Measurements from ENCODE around the gene CDKL2. TPM values are rescaled to one million over a fixed set of nuclear protein-coding genes. Genes with fewer than 3 reads are reported as not detected.

Gene CDKL2
- total RNA-seq, 1 experiment from 2014 or later = 1.5 TPM

DNA sequence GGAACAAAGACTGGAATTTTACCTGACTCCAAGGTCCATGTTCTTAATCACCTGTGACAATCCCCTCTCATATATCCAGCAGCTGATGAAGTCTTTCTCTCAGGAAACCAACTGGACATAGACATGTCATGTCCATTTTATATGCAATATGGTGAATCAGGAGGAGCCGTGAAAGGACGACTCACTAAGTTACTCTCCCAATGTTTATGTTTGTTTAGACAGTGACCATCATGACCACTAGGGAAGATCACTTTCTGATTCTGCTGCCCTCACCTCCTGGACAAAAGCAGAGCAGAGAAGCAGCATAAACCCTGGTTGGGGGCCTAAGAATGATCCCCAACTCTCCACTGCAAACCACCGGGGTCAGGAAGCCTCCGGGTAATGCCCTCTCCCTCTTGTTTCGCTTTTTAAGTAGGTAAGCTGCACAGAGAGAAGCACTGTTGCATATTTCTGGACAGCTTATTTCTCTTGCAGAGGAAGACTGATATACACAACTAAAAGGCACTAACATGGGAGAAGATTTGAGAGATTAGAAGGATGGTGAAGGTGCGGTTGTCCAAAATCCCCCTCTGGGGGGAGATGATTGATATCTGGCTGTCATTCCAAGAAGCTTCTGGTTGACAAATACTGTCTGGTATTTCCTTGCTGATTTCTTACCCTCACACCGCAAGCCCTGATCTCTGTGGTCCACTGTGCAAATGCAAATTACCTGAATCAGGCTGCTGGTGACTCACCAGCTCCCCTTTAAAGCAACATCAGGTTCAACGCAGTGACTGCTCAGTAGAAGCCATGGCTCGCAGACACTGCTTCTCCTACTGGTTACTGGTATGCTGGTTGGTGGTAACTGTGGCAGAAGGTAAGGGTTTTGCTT is 74.8 kb downstream of the CDKL2 start, which contains the start of gene ODAPH:
ODAPH (plus strand) TSS at position 773 of the 871 bp plus-strand sequence; CDS start at position 790, 17 bp downstream.
- Histone ChIP-seq H4K5ac (ENCODE audit: insufficient read length, low read depth, low read length) (no peak within 1 kb of the TSS), H3K14ac (ENCODE audit: insufficient read depth, low read length) (no peak within 1 kb of the TSS), H4K20me1 (ENCODE audit: control insufficient read depth, insufficient read depth, insufficient read length) (no peaks in the 10 kb centered on the region), H3K18ac (ENCODE audit: insufficient read length, low read depth, low read length) (no peak within 1 kb of the TSS), H3K9me3 (ENCODE audit: control insufficient read depth, low read depth, low read length) (no peaks in the 10 kb centered on the region), H3T11ph (ENCODE audit: low read length) (no peak within 1 kb of the TSS), H3K27ac (ENCODE audit: insufficient read length, low read depth, low read length) (no peak within 1 kb of the TSS), H4K91ac (ENCODE audit: insufficient read length, low read depth, low read length) (no peak within 1 kb of the TSS), H3K23ac (ENCODE audit: insufficient read length, low read depth, low read length) (no peak within 1 kb of the TSS), H3K56ac (ENCODE audit: insufficient read length, low read depth, low read length) (no peak within 1 kb of the TSS), H3K9ac (ENCODE audit: extremely low read depth, insufficient read length, low read length) (no peak within 1 kb of the TSS), H3K4me2 (ENCODE audit: insufficient read depth, insufficient read length, low read length) (no peak within 1 kb of the TSS), H3K79me2 (ENCODE audit: insufficient read depth, low read length) (no peaks in the 10 kb centered on the region), H2BK120ac (ENCODE audit: low read depth, low read length, poor library complexity, severe bottlenecking) (no peak within 1 kb of the TSS), H3K27me3 (ENCODE audit: insufficient read depth, low read length) (no peaks in the 10 kb centered on the region), H3K4ac (ENCODE audit: low read depth, low read length) (no peak within 1 kb of the TSS), H3K4me1 (ENCODE audit: insufficient read depth, low read length) (no peaks in the 10 kb centered on the region), H2BK20ac (ENCODE audit: low read depth, low read length, poor library complexity, severe bottlenecking) (no peak within 1 kb of the TSS), H3K79me1 (ENCODE audit: insufficient read depth, low read depth, low read length, poor library complexity, severe bottlenecking) (no peaks in the 10 kb centered on the region), H4K8ac (replicated peaks; ENCODE audit: insufficient read length, low read depth, low read length) (no peak within 1 kb of the TSS), H3K23me2 (ENCODE audit: insufficient read length, low read depth, low read length, poor library complexity, severe bottlenecking) (no peaks in the 10 kb centered on the region), H2BK12ac (ENCODE audit: insufficient read length, low read depth, low read length) (no peak within 1 kb of the TSS), H2BK5ac (ENCODE audit: insufficient read length, low read length) (no peak within 1 kb of the TSS), H2BK15ac (ENCODE audit: low read depth, low read length) (no peak within 1 kb of the TSS), H2AFZ (ENCODE audit: low read length) (no peak within 1 kb of the TSS), H2AK5ac (ENCODE audit: insufficient read length, low read length) (no peak within 1 kb of the TSS)
- DNase-seq = no peak
- Mint-ChIP-seq H3K9me3 (no peaks in the 10 kb centered on the region), H3K4me3 (no peak within 1 kb of the TSS), H3K27me3 (ENCODE audit: low read depth) (no peaks in the 10 kb centered on the region), H3K36me3 (ENCODE audit: insufficient read depth in 1 of 3, low read depth in 3 of 3) (no peaks in the 10 kb centered on the region), H3K4me1 (peaks cover 11 to 16% of the 10 kb centered on the region in 2 experiments), H3K27ac (no peak within 1 kb of the TSS)
- WGBS (ENCODE audit: extremely low coverage, insufficient read length, low lambda C conversion rate) = no CpG with 5 or more reads among the region's 9 CpGs
- TF ChIP-seq, protein P1, sequence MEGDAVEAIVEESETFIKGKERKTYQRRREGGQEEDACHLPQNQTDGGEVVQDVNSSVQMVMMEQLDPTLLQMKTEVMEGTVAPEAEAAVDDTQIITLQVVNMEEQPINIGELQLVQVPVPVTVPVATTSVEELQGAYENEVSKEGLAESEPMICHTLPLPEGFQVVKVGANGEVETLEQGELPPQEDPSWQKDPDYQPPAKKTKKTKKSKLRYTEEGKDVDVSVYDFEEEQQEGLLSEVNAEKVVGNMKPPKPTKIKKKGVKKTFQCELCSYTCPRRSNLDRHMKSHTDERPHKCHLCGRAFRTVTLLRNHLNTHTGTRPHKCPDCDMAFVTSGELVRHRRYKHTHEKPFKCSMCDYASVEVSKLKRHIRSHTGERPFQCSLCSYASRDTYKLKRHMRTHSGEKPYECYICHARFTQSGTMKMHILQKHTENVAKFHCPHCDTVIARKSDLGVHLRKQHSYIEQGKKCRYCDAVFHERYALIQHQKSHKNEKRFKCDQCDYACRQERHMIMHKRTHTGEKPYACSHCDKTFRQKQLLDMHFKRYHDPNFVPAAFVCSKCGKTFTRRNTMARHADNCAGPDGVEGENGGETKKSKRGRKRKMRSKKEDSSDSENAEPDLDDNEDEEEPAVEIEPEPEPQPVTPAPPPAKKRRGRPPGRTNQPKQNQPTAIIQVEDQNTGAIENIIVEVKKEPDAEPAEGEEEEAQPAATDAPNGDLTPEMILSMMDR (conservative IDR thresholded peaks at IDR 0.05) = peak; percentile 17; the same call in 1 of the 3 replicates

Data from H9 (cell line).